ENCODE data around the gene TRMT11. TPM values are rescaled to one million over a fixed set of nuclear protein-coding genes. Genes with fewer than 3 reads are reported as not detected.

TRMT11 gene
- total and polyA plus RNA-seq, 2 of the 8 experiments (the other 6 are each of a cell fraction or from before 2014, with no cell fraction given): 19.7 to 32.4 TPM

GRCh38 chr6:126083875-126084274 is 97.5 kb downstream of the TRMT11 start:
- no peaks in the 10 kb centered on the region for H3K23me2 ChIP-seq (ENCODE audit: low read depth, low read length)
- no peak overlapping the region for H2BK12ac ChIP-seq (ENCODE audit: low read depth, low read length)
- H3K79me2 ChIP-seq (ENCODE audit: control insufficient read depth in 1 of 2, insufficient read depth in 2 of 2, low read length in 2 of 2): no peaks in the 10 kb centered on the region
- H3K36me3 ChIP-seq (ENCODE audit: control insufficient read depth in 2 of 4, insufficient read depth in 4 of 4, low read length in 3 of 4): no peaks in the 10 kb centered on the region
- no peak overlapping the region for H3K9ac ChIP-seq (replicated peaks in 1 of 4; ENCODE audit: extremely low read depth in 1 of 4, low read depth in 3 of 4, low read length in 3 of 4)
- peaks cover 0 to 2% (median 0%) of the 10 kb centered on the region in 4 experiments; a peak in 1 of 7 replicates for H3K27me3 ChIP-seq (replicated peaks in 1 of 4; ENCODE audit: control insufficient read depth in 3 of 4, extremely low read depth in 1 of 4, insufficient read depth in 3 of 4, low read length in 3 of 4)
- H2BK5ac ChIP-seq (ENCODE audit: low read depth, low read length): no peak overlapping the region
- no peaks in the 10 kb centered on the region; a peak in 1 of 4 replicates for H3K9me3 ChIP-seq (ENCODE audit: insufficient read depth in 2 of 2, low read depth in 1 of 2, low read length in 1 of 2)
- H2BK15ac ChIP-seq (ENCODE audit: low read length): no peak overlapping the region
- ChIA-PET POLR2A (ENCODE audit: partially characterized antibody) (no interaction called here), CTCF (ENCODE audit: partially characterized antibody) (interaction anchor here (1.0 kb wide), 1 partner anchor 121 kb away, joined by 3 read pairs; no protein-coding TSS in a partner anchor)
- no peak overlapping the region for H4K91ac ChIP-seq (replicated peaks; ENCODE audit: insufficient read length, low read length)
- DNase-seq (ENCODE audit: low read depth in 1 of 2, low spot score in 2 of 2): no peak
- H2AFZ ChIP-seq (ENCODE audit: low read length): no peak overlapping the region
- H3K4me1 ChIP-seq (replicated peaks in 1 of 4; ENCODE audit: control insufficient read depth in 3 of 4, insufficient read depth in 4 of 4, low read length in 3 of 4): no peaks in the 10 kb centered on the region
- FAIRE-seq: no peak
- no peak overlapping the region for H3K4me3 ChIP-seq (ENCODE audit: extremely low read depth in 1 of 4, insufficient read depth in 2 of 4, low read depth in 3 of 4, low read length in 4 of 4)
- H2AK5ac ChIP-seq (ENCODE audit: low read depth, low read length): no peak overlapping the region
- no peak overlapping the region for H3K14ac ChIP-seq (ENCODE audit: insufficient read length)
- no peak overlapping the region for H3K4me2 ChIP-seq (ENCODE audit: insufficient read depth in 1 of 2, low read depth in 2 of 2, low read length in 2 of 2)
- H2BK20ac ChIP-seq (ENCODE audit: low read length): no peak overlapping the region
- H3K56ac ChIP-seq (replicated peaks; ENCODE audit: insufficient read length, low read depth, low read length): no peak overlapping the region
- no peak overlapping the region for H3K23ac ChIP-seq (ENCODE audit: insufficient read length)
- no peak overlapping the region for H3K27ac ChIP-seq (ENCODE audit: low read depth, low read length)
- H3K18ac ChIP-seq (ENCODE audit: extremely low read depth, low read length): no peak overlapping the region
- no peak overlapping the region for H4K5ac ChIP-seq (ENCODE audit: insufficient read length, low read depth, low read length)
- no peak overlapping the region for H4K8ac ChIP-seq (ENCODE audit: extremely low read depth, insufficient read depth, low read length)
- no peak overlapping the region for H2BK120ac ChIP-seq (replicated peaks; ENCODE audit: low read depth, low read length)
- H3K79me1 ChIP-seq (ENCODE audit: low read depth, low read length): no peaks in the 10 kb centered on the region
- 97% methylated on average over 1 of the region's 1 CpG; no CpG with 5 or more reads in 1 of the 2 experiments for WGBS, 2 experiments (ENCODE audit: extremely low coverage in 1 of 2, insufficient coverage in 1 of 2, insufficient read length in 1 of 2, insufficient replicate concordance in 2 of 2, low coverage in 1 of 2, low lambda C conversion rate in 2 of 2, missing lambda C conversion rate in 1 of 2)
- H4K20me1 ChIP-seq (replicated peaks in 1 of 2; ENCODE audit: control insufficient read depth in 1 of 2, insufficient read depth in 2 of 2, low read length in 2 of 2): no peaks in the 10 kb centered on the region
- no peak overlapping the region for H3K4ac ChIP-seq (replicated peaks; ENCODE audit: insufficient read length, low read depth, low read length)
- no peak for TF ChIP-seq ZNF274 (IDR thresholded peaks at IDR 0.05; ENCODE audit: borderline replicate concordance, extremely low read depth, low read length)
- no peak for TF ChIP-seq JUN (IDR thresholded peaks at IDR 0.05; ENCODE audit: low read depth, low read length)
- TF ChIP-seq ASH2L (IDR thresholded peaks at IDR 0.05; ENCODE audit: low read length): no peak
- TF ChIP-seq, protein P1, sequence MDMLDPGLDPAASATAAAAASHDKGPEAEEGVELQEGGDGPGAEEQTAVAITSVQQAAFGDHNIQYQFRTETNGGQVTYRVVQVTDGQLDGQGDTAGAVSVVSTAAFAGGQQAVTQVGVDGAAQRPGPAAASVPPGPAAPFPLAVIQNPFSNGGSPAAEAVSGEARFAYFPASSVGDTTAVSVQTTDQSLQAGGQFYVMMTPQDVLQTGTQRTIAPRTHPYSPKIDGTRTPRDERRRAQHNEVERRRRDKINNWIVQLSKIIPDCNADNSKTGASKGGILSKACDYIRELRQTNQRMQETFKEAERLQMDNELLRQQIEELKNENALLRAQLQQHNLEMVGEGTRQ (IDR thresholded peaks at IDR 0.05; ENCODE audit: low read length): no peak
- no peak for TF ChIP-seq HDAC2 (IDR thresholded peaks at IDR 0.05; ENCODE audit: borderline replicate concordance in 1 of 2, low read depth in 2 of 2, low read length in 2 of 2)
- TF ChIP-seq HDAC6 (IDR thresholded peaks at IDR 0.05; ENCODE audit: low read depth, low read length): no peak
- no peak for TF ChIP-seq POLR2A (IDR thresholded peaks at IDR 0.05; ENCODE audit: control extremely low read depth in 1 of 2, low read depth in 2 of 2, low read length in 2 of 2)
- TF ChIP-seq CEBPB (IDR thresholded peaks at IDR 0.05; ENCODE audit: low read depth, low read length): no peak
- no peak for TF ChIP-seq KDM4A (IDR thresholded peaks at IDR 0.05; ENCODE audit: low read depth, low read length, severe bottlenecking)
- no peak for TF ChIP-seq CREB1 (IDR thresholded peaks at IDR 0.05)
- TF ChIP-seq SP2 (IDR thresholded peaks at IDR 0.05; ENCODE audit: low read length): no peak
- TF ChIP-seq MAFK (IDR thresholded peaks at IDR 0.05; ENCODE audit: low read depth, low read length): no peak
- TF ChIP-seq CBX5 (IDR thresholded peaks at IDR 0.05; ENCODE audit: low read depth, low read length): no peak
- no peak for TF ChIP-seq RBBP5 (IDR thresholded peaks at IDR 0.05; ENCODE audit: borderline replicate concordance, low read depth, low read length)
- TF ChIP-seq SIRT6 (IDR thresholded peaks at IDR 0.05; ENCODE audit: low read length): no peak
